Central memory CD8-positive, alpha-beta T cell (primary cell): Measurements from ENCODE around the gene CCSER2.
"Not testable (repeated sequence)": the region's sequence is repeated elsewhere in the genome, so short reads cannot be mapped to it uniquely, and the experiment has no call there.

ENCODE experiments used
- ATAC-seq: fragments of 150-1000 bp; cut with Tn5 transposase; replicated peaks from 2 replicates; pipeline ENCODE4 v1.10.0; 2022; ENCODE audit warnings: mild to moderate bottlenecking, moderate FRiP score, moderate number of reproducible peaks; ENCODE audit not compliant: poor library complexity, severe bottlenecking; ENCODE audit errors: extremely low read depth
- DNase-seq, 2 donors: peaks; one replicate each; pipeline ENCODE4 v3.0.0; 2021; ENCODE audit warnings: low spot score in 2 of 2
- H3K27ac Mint-ChIP-seq: one replicate; pipeline ENCODE4 v1.8.0; 2022; ENCODE audit warnings: low read depth, mild to moderate bottlenecking, moderate library complexity, mixed read lengths
- H3K27me3 Mint-ChIP-seq: one replicate; pipeline ENCODE4 v1.8.0; 2022; ENCODE audit warnings: mixed read lengths
- H3K36me3 Mint-ChIP-seq: one replicate; pipeline ENCODE4 v1.8.0; 2022; ENCODE audit warnings: mild to moderate bottlenecking, moderate library complexity, mixed read lengths; ENCODE audit not compliant: insufficient read depth
- H3K4me1 Mint-ChIP-seq: one replicate; pipeline ENCODE4 v1.8.0; 2022; ENCODE audit warnings: mixed read lengths
- H3K4me3 Mint-ChIP-seq: one replicate; pipeline ENCODE4 v1.8.0; 2022; ENCODE audit warnings: mild to moderate bottlenecking, moderate library complexity, mixed read lengths
- H3K9me3 Mint-ChIP-seq: one replicate; pipeline ENCODE4 v1.8.0; 2022; ENCODE audit warnings: mixed read lengths

CCSER2 gene

GRCh38 chr10:84494849-84495180 lies 166.4 kb downstream of the CCSER2 start:
- no peak for ATAC-seq
- Mint-ChIP-seq H3K4me1 (peaks cover 71% of the 10 kb centered on the region), H3K9me3 (no peaks in the 10 kb centered on the region), H3K27me3 (no peaks in the 10 kb centered on the region), H3K27ac (peak overlapping the region; percentile 17), H3K36me3 (peaks cover 16% of the 10 kb centered on the region), H3K4me3 (no peak overlapping the region)
- no peak for DNase-seq

- Mint-ChIP-seq H3K27me3 (no peaks in the 10 kb centered on the region), H3K36me3 (peaks cover 18% of the 10 kb centered on the region), H3K27ac (peak overlapping the region; percentile 58), H3K9me3 (no peaks in the 10 kb centered on the region), H3K4me3 (no peak overlapping the region), H3K4me1 (peaks cover 54% of the 10 kb centered on the region)
- no peak for ATAC-seq
- no peak for DNase-seq
Observed at GRCh38 chr10:84497978-84498377, 169.6 kb downstream of the CCSER2 start.

- not testable (repeated sequence) for H3K27me3 Mint-ChIP-seq, DNase-seq, H3K4me3 Mint-ChIP-seq, ATAC-seq, H3K27ac Mint-ChIP-seq, H3K9me3 Mint-ChIP-seq
- Mint-ChIP-seq H3K36me3 (peaks cover 18% of the 10 kb centered on the region), H3K4me1 (peaks cover 44% of the 10 kb centered on the region)
Observed at GRCh38 chr10:84499039-84499438, 170.7 kb downstream of the CCSER2 start.

GRCh38 chr10:84499846-84500245 lies 171.5 kb downstream of the CCSER2 start:
- peak overlapping the region; percentile 78 for H3K27ac Mint-ChIP-seq

GRCh38 chr10:84510121-84510520 lies 181.7 kb downstream of the CCSER2 start:
- ATAC-seq (no peak), DNase-seq (no peak)
- Mint-ChIP-seq H3K27me3 (no peaks in the 10 kb centered on the region), H3K9me3 (no peaks in the 10 kb centered on the region), H3K4me3 (no peak overlapping the region), H3K27ac (peak overlapping the region; percentile 39), H3K4me1 (peaks cover 21% of the 10 kb centered on the region), H3K36me3 (peaks cover 23% of the 10 kb centered on the region)

More at GRCh38 chr10:84499846-84500245, 171.5 kb downstream of the CCSER2 start:
- DNase-seq, result no peak
- Mint-ChIP-seq H3K4me3 (no peak overlapping the region), H3K4me1 (peaks cover 36% of the 10 kb centered on the region), H3K36me3 (peaks cover 19% of the 10 kb centered on the region), H3K9me3 (no peaks in the 10 kb centered on the region), H3K27me3 (no peaks in the 10 kb centered on the region)
- ATAC-seq, result no peak

GRCh38 chr10:84511106-84511505 lies 182.7 kb downstream of the CCSER2 start:
- H3K36me3 Mint-ChIP-seq, result peaks cover 28% of the 10 kb centered on the region
- DNase-seq, result no peak
- peaks cover 21% of the 10 kb centered on the region for H3K4me1 Mint-ChIP-seq
- H3K27ac Mint-ChIP-seq, result peak overlapping the region; percentile 20
- H3K9me3 Mint-ChIP-seq, result no peaks in the 10 kb centered on the region
- no peaks in the 10 kb centered on the region for H3K27me3 Mint-ChIP-seq
- no peak overlapping the region for H3K4me3 Mint-ChIP-seq
- ATAC-seq, result no peak

- peaks cover 21% of the 10 kb centered on the region for H3K4me1 Mint-ChIP-seq
- H3K27me3 Mint-ChIP-seq, result no peaks in the 10 kb centered on the region
- no peak for ATAC-seq
- H3K36me3 Mint-ChIP-seq, result peaks cover 29% of the 10 kb centered on the region
- DNase-seq, result no peak
- H3K27ac Mint-ChIP-seq, result peak overlapping the region; percentile 20
- no peaks in the 10 kb centered on the region for H3K9me3 Mint-ChIP-seq
- no peak overlapping the region for H3K4me3 Mint-ChIP-seq
Observed at GRCh38 chr10:84511709-84512285, 183.4 kb downstream of the CCSER2 start.

- H3K27ac Mint-ChIP-seq, result no peak overlapping the region
- H3K4me1 Mint-ChIP-seq, result peaks cover 7% of the 10 kb centered on the region
- no peak for DNase-seq
- no peak overlapping the region for H3K4me3 Mint-ChIP-seq
- no peaks in the 10 kb centered on the region for H3K27me3 Mint-ChIP-seq
- H3K36me3 Mint-ChIP-seq, result peaks cover 31% of the 10 kb centered on the region
- no peak for ATAC-seq
- no peaks in the 10 kb centered on the region for H3K9me3 Mint-ChIP-seq
Observed at GRCh38 chr10:84517554-84517953, 189.2 kb downstream of the CCSER2 start.

GRCh38 chr10:84519235-84519634 lies 190.8 kb downstream of the CCSER2 start:
- Mint-ChIP-seq H3K36me3 (peaks cover 23% of the 10 kb centered on the region), H3K27me3 (no peaks in the 10 kb centered on the region), H3K4me3 (no peak overlapping the region), H3K27ac (no peak overlapping the region), H3K9me3 (no peaks in the 10 kb centered on the region), H3K4me1 (no peaks in the 10 kb centered on the region)
- ATAC-seq, result no peak
- DNase-seq, result no peak

GRCh38 chr10:84521013-84521412 lies 192.6 kb downstream of the CCSER2 start:
- H3K4me3 Mint-ChIP-seq, result no peak overlapping the region
- H3K9me3 Mint-ChIP-seq, result peaks cover 5% of the 10 kb centered on the region

GRCh38 chr10:84521468-84521867 lies 193.1 kb downstream of the CCSER2 start:
- H3K27ac Mint-ChIP-seq, result no peak overlapping the region
- no peaks in the 10 kb centered on the region for H3K27me3 Mint-ChIP-seq
- peaks cover 5% of the 10 kb centered on the region for H3K9me3 Mint-ChIP-seq
- ATAC-seq, result no peak
- H3K4me3 Mint-ChIP-seq, result no peak overlapping the region
- H3K4me1 Mint-ChIP-seq, result no peaks in the 10 kb centered on the region
- H3K36me3 Mint-ChIP-seq, result peaks cover 12% of the 10 kb centered on the region
- DNase-seq, result no peak

More at GRCh38 chr10:84521013-84521412, 192.6 kb downstream of the CCSER2 start:
- H3K27ac Mint-ChIP-seq, result peak overlapping the region; percentile 20
- ATAC-seq (no peak), DNase-seq (no peak)
- peaks cover 14% of the 10 kb centered on the region for H3K36me3 Mint-ChIP-seq
- no peaks in the 10 kb centered on the region for H3K27me3 Mint-ChIP-seq
- no peaks in the 10 kb centered on the region for H3K4me1 Mint-ChIP-seq

- peaks cover 8% of the 10 kb centered on the region for H3K36me3 Mint-ChIP-seq
- peaks cover 5% of the 10 kb centered on the region for H3K9me3 Mint-ChIP-seq
- H3K27me3 Mint-ChIP-seq, result no peaks in the 10 kb centered on the region
- H3K27ac Mint-ChIP-seq, result no peak overlapping the region
- H3K4me1 Mint-ChIP-seq, result no peaks in the 10 kb centered on the region
- H3K4me3 Mint-ChIP-seq, result no peak overlapping the region
- ATAC-seq, result no peak
- no peak for DNase-seq
Observed at GRCh38 chr10:84522612-84523462, 194.4 kb downstream of the CCSER2 start.

GRCh38 chr10:84523526-84523925 lies 195.1 kb downstream of the CCSER2 start:
- H3K36me3 Mint-ChIP-seq, result peaks cover 6% of the 10 kb centered on the region
- no peak for ATAC-seq
- no peaks in the 10 kb centered on the region for H3K4me1 Mint-ChIP-seq
- peaks cover 5% of the 10 kb centered on the region for H3K9me3 Mint-ChIP-seq
- H3K27me3 Mint-ChIP-seq, result no peaks in the 10 kb centered on the region
- H3K4me3 Mint-ChIP-seq, result no peak overlapping the region
- H3K27ac Mint-ChIP-seq, result no peak overlapping the region
- DNase-seq, result no peak
